ENCODE measurements around the gene ABHD17B. TPM values are rescaled to one million over a fixed set of nuclear protein-coding genes. Genes with fewer than 3 reads are reported as not detected.

Gene ABHD17B
- total and polyA plus RNA-seq, 4 donors: 5.2 to 17.7 (median 10.1) TPM

GRCh38 chr9:71835596-71835995 lies 75.4 kb downstream of the ABHD17B start:
- no peak for TF ChIP-seq RAD21 (IDR thresholded peaks at IDR 0.05)
- TF ChIP-seq NR2F2 (IDR thresholded peaks at IDR 0.05): no peak
- no peak for TF ChIP-seq HNF4G (IDR thresholded peaks at IDR 0.05)
- no peak for TF ChIP-seq ATF3 (IDR thresholded peaks at IDR 0.05)
- TF ChIP-seq CTCF (IDR thresholded peaks at IDR 0.05; ENCODE audit: low read depth, low read length, missing input control): no peak
- no peak for TF ChIP-seq GABPA (IDR thresholded peaks at IDR 0.05 in 1 of 2, conservative IDR thresholded peaks at IDR 0.05 in 1 of 2)
- no peak for TF ChIP-seq FOXA1 (IDR thresholded peaks at IDR 0.05)
- Histone ChIP-seq H3K9me3 (ENCODE audit: control insufficient read depth in 4 of 4, low read length in 3 of 4) (no peaks in the 10 kb centered on the region), H3K9ac (ENCODE audit: low read depth in 1 of 2, low read length in 2 of 2) (no peak overlapping the region), H3K27ac (ENCODE audit: low read depth in 1 of 2, low read length in 2 of 2) (no peak overlapping the region), H3K36me3 (ENCODE audit: control insufficient read depth in 4 of 4, insufficient read depth in 3 of 4, low read depth in 1 of 4, low read length in 3 of 4) (no peaks in the 10 kb centered on the region), H3K27me3 (ENCODE audit: control insufficient read depth in 4 of 4, insufficient read depth in 4 of 4, low read length in 3 of 4) (no peaks in the 10 kb centered on the region), H3K4me3 (ENCODE audit: low read depth in 1 of 3, low read length in 3 of 3) (no peak overlapping the region), H3K4me1 (ENCODE audit: control insufficient read depth in 4 of 4, insufficient read depth in 4 of 4, low read length in 3 of 4) (no peaks in the 10 kb centered on the region)
- no peak for DNase-seq (ENCODE audit: low spot score)

GRCh38 chr9:71830929-71831328 lies 80.1 kb downstream of the ABHD17B start:
- no peak for TF ChIP-seq YY1 (IDR thresholded peaks at IDR 0.05)
- Histone ChIP-seq H3K27me3 (ENCODE audit: control insufficient read depth in 4 of 4, insufficient read depth in 4 of 4, low read length in 3 of 4) (no peaks in the 10 kb centered on the region), H3K4me3 (ENCODE audit: low read depth in 1 of 3, low read length in 3 of 3) (no peak overlapping the region), H3K36me3 (ENCODE audit: control insufficient read depth in 4 of 4, insufficient read depth in 3 of 4, low read depth in 1 of 4, low read length in 3 of 4) (no peaks in the 10 kb centered on the region), H3K9me3 (ENCODE audit: control insufficient read depth in 4 of 4, low read length in 3 of 4) (no peaks in the 10 kb centered on the region), H3K4me1 (ENCODE audit: control insufficient read depth in 4 of 4, insufficient read depth in 4 of 4, low read length in 3 of 4) (no peaks in the 10 kb centered on the region), H3K27ac (ENCODE audit: low read depth in 1 of 2, low read length in 2 of 2) (no peak overlapping the region), H3K9ac (ENCODE audit: low read depth in 1 of 2, low read length in 2 of 2) (no peak overlapping the region)
- 77% methylated on average over 1 of the region's 1 CpG for WGBS
- no peak for DNase-seq (ENCODE audit: low spot score)

GRCh38 chr9:71830153-71830552 lies 80.8 kb downstream of the ABHD17B start:
- Histone ChIP-seq H3K27ac (ENCODE audit: low read depth in 1 of 2, low read length in 2 of 2) (no peak overlapping the region), H3K4me3 (ENCODE audit: low read depth in 1 of 3, low read length in 3 of 3) (no peak overlapping the region), H3K9me3 (ENCODE audit: control insufficient read depth in 4 of 4, low read length in 3 of 4) (no peaks in the 10 kb centered on the region), H3K4me1 (ENCODE audit: control insufficient read depth in 4 of 4, insufficient read depth in 4 of 4, low read length in 3 of 4) (no peaks in the 10 kb centered on the region), H3K9ac (ENCODE audit: low read depth in 1 of 2, low read length in 2 of 2) (no peak overlapping the region), H3K36me3 (ENCODE audit: control insufficient read depth in 4 of 4, insufficient read depth in 3 of 4, low read depth in 1 of 4, low read length in 3 of 4) (no peaks in the 10 kb centered on the region), H3K27me3 (ENCODE audit: control insufficient read depth in 4 of 4, insufficient read depth in 4 of 4, low read length in 3 of 4) (no peaks in the 10 kb centered on the region)
- no peak for TF ChIP-seq HNF4G (IDR thresholded peaks at IDR 0.05)
- TF ChIP-seq ATF3 (IDR thresholded peaks at IDR 0.05): no peak
- TF ChIP-seq TAF1 (conservative IDR thresholded peaks at IDR 0.05): no peak
- no peak for TF ChIP-seq EGR1 (IDR thresholded peaks at IDR 0.05; ENCODE audit: low read depth in 2 of 2)
- TF ChIP-seq NR2F2 (IDR thresholded peaks at IDR 0.05): no peak
- no peak for TF ChIP-seq FOXA2 (IDR thresholded peaks at IDR 0.05)
- TF ChIP-seq RAD21 (IDR thresholded peaks at IDR 0.05): no peak
- no peak for TF ChIP-seq CTCF (IDR thresholded peaks at IDR 0.05; ENCODE audit: low read depth, low read length, missing input control)
- no peak for TF ChIP-seq ZBTB33 (IDR thresholded peaks at IDR 0.05)
- TF ChIP-seq GABPA (IDR thresholded peaks at IDR 0.05 in 1 of 2, conservative IDR thresholded peaks at IDR 0.05 in 1 of 2): no peak
- no peak for TF ChIP-seq RXRA (IDR thresholded peaks at IDR 0.05)
- no peak for TF ChIP-seq REST (IDR thresholded peaks at IDR 0.05)
- no peak for TF ChIP-seq SP1 (IDR thresholded peaks at IDR 0.05)
- no peak for TF ChIP-seq MAX (IDR thresholded peaks at IDR 0.05)
- TF ChIP-seq JUND (IDR thresholded peaks at IDR 0.05): no peak
- DNase-seq (ENCODE audit: low spot score): no peak
- WGBS: 65% methylated on average over 3 of the region's 3 CpGs
